Mesenteric fat pad (tissue), 1 donor: ENCODE data around the gene MLLT1. TPM values are rescaled to one million over a fixed set of nuclear protein-coding genes. Genes with fewer than 3 reads are reported as not detected.

ENCODE experiments used
- DNase-seq: peaks from one replicate; pipeline ENCODE4 v3.0.0-alpha.2; 2020; ENCODE audit warnings: low spot score
- total RNA-seq: library from RNA; stranded (reverse); fragmentation: NEBNext Ultra II Directional; extraction: Animal tissue kit (Norgen Biotek cat#: 25700); gene quantifications from one replicate; pipeline ENCODE4 v1.2.1, GENCODE V29; 2021
- donor health status: DM: yes; HTN: yes; CAD: no.

The MLLT1 gene
- total RNA-seq, 1 donor from 2014 or later = 62.3 TPM

DNA sequence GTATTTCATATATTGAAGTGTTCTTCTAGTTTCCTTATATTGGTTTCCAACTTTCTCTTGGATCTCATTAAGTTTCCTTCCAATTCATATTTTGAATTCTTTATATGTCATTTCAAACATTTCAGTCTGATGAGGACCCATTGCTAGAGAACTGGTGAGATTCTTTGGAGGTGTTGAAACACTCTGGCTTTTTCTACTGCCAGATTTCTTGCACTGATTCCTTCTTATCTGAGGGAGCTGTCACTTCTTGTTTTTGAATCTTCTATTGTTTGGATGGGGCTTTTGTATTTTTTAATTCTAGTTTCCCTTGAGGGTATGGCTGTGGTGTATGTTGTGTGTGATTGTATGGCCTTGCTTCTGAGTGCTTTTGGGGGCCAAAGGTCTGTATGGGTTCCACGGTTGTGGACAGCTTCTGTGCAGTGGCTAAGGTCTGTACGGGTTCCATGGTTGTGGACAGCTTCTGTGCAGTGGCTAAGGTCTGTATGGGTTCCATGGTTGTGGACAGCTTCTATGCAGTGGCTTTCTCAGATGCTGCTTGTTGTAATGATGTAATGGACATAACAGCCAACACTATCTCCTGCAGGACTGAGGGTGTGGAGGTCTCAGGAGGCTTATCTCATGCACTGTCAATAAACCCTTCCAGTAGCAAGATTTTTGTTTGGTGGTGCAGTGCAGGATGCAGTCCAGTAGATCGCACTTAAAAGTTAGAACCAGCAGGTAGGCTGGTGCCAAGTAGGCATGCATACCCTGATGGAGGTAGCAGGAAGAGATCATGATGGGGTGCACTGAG lies 107.5 kb downstream of the MLLT1 start:
- DNase-seq = no peak

- DNase-seq = no peak
Observed at GRCh38 chr19:6167115-6167514, 112.7 kb downstream of the MLLT1 start.

DNA sequence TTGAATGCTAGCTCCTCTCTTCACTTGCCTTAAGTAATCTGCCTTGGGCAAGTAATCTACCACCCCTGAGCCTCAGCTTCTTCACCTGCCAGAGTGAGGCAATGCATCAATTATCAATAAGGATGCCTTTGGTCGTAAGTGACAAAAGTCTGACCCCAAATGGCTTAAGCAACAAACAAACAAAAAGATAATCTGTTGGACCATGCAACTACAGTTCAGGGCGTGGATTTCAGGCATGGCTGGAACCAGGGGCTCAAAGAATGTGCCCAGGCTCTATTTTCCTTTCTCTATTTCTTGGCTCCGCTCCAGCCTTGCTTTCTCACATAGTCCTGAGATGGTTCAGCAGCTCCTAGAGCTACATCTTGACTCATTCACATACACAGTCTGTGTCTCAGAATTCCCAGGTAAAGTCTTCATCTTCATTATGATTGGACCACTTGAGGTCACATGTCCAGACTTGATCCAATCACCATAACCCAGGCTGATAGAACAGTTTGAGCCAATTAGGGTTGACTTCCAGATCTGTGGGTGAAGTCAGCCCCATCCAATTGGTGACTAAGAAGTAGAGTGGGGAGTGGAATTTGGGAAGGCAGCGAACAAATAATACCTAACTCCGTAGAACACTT lies 114.8 kb downstream of the MLLT1 start:
- DNase-seq = no peak

DNA sequence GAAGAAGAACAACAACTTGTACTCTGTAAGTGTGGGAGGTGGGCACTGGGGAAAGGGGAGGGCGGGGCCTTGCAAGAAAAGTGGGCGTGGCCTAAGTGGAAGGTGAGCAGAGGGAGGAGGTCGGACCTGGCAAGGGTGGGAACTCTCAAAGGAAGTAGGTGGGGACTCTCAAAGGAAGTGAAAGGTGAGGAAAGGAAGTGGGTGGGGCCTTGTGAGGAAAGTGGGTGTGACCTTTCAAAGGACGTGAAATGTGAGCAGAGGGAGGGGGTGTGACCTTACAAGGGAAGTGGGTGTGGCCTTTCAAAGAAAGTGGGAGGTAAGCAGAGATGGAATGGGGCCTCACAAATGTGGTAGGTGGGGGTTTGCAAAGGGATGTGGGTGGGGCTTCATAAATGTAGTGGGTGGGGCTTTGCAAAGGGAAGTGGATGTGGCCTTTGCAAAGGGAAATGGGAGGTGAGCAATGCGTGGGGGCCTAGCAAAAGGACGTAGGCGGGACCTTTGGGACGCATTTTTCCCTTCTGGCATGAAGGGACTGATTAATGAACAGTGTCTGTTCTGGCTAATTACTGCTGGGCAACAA lies 118.4 kb downstream of the MLLT1 start:
- DNase-seq = no peak

Other genes starting within 250 kb of the MLLT1 start
- gene RFX2, start 169.5 kb downstream of the MLLT1 start, total RNA-seq = 27.9 TPM
- gene ACSBG2, start 144.3 kb downstream of the MLLT1 start, total RNA-seq = not detected
- gene ACER1, start 53.6 kb upstream of the MLLT1 start, total RNA-seq = not detected
- 59.8 TPM for gene CLPP, start 81.6 kb upstream of the MLLT1 start, total RNA-seq
- gene ALKBH7, start 92.8 kb upstream of the MLLT1 start, total RNA-seq = 45.7 TPM
- gene PSPN, start 96.0 kb upstream of the MLLT1 start, total RNA-seq = 0.87 TPM
- gene GTF2F1, start 113.2 kb upstream of the MLLT1 start, total RNA-seq = 39.1 TPM
- gene KHSRP, start 144.8 kb upstream of the MLLT1 start, total RNA-seq = 168 TPM
- not detected for gene SLC25A41, start 153.8 kb upstream of the MLLT1 start, total RNA-seq
- gene SLC25A23, start 179.8 kb upstream of the MLLT1 start, total RNA-seq = 21.5 TPM
- not detected for gene CRB3, start 184.3 kb upstream of the MLLT1 start, total RNA-seq
- 4.5 TPM for gene DENND1C, start 201.8 kb upstream of the MLLT1 start, total RNA-seq
- gene TUBB4A, start 222.3 kb upstream of the MLLT1 start, total RNA-seq = 0.48 TPM